WTC11 (cell line): ENCODE data around the gene C16orf74.

Experiments used
- CREM ChIP-seq: sonication (generic); formaldehyde crosslinking; IDR thresholded peaks from 2 replicates; pipeline ENCODE4 v1.8.1; 2022; ENCODE audit warnings: mild to moderate bottlenecking, missing genetic modification reagents, moderate library complexity
- ESRRA ChIP-seq: sonication (generic); formaldehyde crosslinking; IDR thresholded peaks from 2 replicates; pipeline ENCODE4 v1.8.1; 2022; ENCODE audit warnings: mild to moderate bottlenecking, missing genetic modification reagents, borderline replicate concordance
- SP1 ChIP-seq: sonication (generic); formaldehyde crosslinking; conservative IDR thresholded peaks from 2 replicates; pipeline ENCODE4 v1.8.1; 2022; ENCODE audit warnings: missing genetic modification reagents
- ZNF263 ChIP-seq: sonication (generic); formaldehyde crosslinking; IDR thresholded peaks from 2 replicates; pipeline ENCODE4 v1.8.1; 2022; ENCODE audit warnings: low read depth, mild to moderate bottlenecking, moderate library complexity, missing genetic modification reagents
- TF ChIP-seq, protein P1 (sequence below): fragments of 250-450 bp; sonication (Bioruptor Pico); IDR thresholded peaks from 2 replicates; pipeline ENCODE4 v2.1.2; 2022; ENCODE audit warnings: mild to moderate bottlenecking, moderate library complexity
- TF ChIP-seq, protein P2 (sequence below): fragments of 200-600 bp; IDR thresholded peaks from 2 replicates; pipeline ENCODE4 v1.8.0; 2022; ENCODE audit warnings: antibody characterized with exemption
- TF ChIP-seq, protein P3 (sequence below): sonication (generic); formaldehyde crosslinking; IDR thresholded peaks from 2 replicates; pipeline ENCODE4 v1.8.0; 2022; ENCODE audit warnings: mild to moderate bottlenecking, missing genetic modification reagents
- TF ChIP-seq, protein P4 (sequence below): sonication (generic); formaldehyde crosslinking; IDR thresholded peaks from 2 replicates; pipeline ENCODE4 v1.8.0; 2022; ENCODE audit warnings: mild to moderate bottlenecking, missing genetic modification reagents
- TF ChIP-seq, protein P5 (sequence below): sonication (generic); formaldehyde crosslinking; IDR thresholded peaks from 2 replicates; pipeline ENCODE4 v1.8.0; 2022; ENCODE audit warnings: mild to moderate bottlenecking, missing genetic modification reagents

DNA sequence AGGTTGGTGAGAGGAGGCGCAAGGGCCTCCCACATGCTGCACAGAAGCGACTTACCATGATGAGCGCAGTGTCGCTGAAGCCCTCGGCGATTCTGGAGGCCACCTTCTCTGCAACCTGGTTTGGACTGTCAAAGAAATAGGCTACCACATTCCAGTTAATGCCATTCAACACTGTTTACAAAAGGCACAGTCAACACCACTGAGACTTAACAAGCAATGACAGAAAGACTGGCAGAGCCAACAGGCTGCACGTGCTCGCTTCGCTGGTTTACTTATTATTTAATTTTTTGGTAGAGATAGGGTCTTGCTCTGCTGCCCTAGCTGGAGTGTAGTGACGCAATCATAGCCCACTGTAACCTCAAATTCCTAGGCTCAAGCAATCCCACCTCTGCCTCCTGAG lies 30.3 kb upstream of the C16orf74 start:
- TF ChIP-seq, protein P1, sequence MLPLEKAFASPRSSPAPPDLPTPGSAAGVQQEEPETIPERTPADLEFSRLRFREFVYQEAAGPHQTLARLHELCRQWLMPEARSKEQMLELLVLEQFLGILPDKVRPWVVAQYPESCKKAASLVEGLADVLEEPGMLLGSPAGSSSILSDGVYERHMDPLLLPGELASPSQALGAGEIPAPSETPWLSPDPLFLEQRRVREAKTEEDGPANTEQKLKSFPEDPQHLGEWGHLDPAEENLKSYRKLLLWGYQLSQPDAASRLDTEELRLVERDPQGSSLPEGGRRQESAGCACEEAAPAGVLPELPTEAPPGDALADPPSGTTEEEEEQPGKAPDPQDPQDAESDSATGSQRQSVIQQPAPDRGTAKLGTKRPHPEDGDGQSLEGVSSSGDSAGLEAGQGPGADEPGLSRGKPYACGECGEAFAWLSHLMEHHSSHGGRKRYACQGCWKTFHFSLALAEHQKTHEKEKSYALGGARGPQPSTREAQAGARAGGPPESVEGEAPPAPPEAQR: no peak
- TF ChIP-seq ZNF263 (CRISPR knock-in tag) (no peak), ESRRA (no peak), SP1 (no peak), CREM (CRISPR knock-in tag) (no peak)
- TF ChIP-seq, protein P2, sequence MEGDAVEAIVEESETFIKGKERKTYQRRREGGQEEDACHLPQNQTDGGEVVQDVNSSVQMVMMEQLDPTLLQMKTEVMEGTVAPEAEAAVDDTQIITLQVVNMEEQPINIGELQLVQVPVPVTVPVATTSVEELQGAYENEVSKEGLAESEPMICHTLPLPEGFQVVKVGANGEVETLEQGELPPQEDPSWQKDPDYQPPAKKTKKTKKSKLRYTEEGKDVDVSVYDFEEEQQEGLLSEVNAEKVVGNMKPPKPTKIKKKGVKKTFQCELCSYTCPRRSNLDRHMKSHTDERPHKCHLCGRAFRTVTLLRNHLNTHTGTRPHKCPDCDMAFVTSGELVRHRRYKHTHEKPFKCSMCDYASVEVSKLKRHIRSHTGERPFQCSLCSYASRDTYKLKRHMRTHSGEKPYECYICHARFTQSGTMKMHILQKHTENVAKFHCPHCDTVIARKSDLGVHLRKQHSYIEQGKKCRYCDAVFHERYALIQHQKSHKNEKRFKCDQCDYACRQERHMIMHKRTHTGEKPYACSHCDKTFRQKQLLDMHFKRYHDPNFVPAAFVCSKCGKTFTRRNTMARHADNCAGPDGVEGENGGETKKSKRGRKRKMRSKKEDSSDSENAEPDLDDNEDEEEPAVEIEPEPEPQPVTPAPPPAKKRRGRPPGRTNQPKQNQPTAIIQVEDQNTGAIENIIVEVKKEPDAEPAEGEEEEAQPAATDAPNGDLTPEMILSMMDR: no peak
- TF ChIP-seq, protein P3, sequence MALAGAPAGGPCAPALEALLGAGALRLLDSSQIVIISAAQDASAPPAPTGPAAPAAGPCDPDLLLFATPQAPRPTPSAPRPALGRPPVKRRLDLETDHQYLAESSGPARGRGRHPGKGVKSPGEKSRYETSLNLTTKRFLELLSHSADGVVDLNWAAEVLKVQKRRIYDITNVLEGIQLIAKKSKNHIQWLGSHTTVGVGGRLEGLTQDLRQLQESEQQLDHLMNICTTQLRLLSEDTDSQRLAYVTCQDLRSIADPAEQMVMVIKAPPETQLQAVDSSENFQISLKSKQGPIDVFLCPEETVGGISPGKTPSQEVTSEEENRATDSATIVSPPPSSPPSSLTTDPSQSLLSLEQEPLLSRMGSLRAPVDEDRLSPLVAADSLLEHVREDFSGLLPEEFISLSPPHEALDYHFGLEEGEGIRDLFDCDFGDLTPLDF: no peak
- TF ChIP-seq, protein P4, sequence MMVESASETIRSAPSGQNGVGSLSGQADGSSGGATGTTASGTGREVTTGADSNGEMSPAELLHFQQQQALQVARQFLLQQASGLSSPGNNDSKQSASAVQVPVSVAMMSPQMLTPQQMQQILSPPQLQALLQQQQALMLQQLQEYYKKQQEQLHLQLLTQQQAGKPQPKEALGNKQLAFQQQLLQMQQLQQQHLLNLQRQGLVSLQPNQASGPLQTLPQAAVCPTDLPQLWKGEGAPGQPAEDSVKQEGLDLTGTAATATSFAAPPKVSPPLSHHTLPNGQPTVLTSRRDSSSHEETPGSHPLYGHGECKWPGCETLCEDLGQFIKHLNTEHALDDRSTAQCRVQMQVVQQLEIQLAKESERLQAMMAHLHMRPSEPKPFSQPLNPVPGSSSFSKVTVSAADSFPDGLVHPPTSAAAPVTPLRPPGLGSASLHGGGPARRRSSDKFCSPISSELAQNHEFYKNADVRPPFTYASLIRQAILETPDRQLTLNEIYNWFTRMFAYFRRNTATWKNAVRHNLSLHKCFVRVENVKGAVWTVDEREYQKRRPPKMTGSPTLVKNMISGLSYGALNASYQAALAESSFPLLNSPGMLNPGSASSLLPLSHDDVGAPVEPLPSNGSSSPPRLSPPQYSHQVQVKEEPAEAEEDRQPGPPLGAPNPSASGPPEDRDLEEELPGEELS (CRISPR knock-in tag): no peak
- TF ChIP-seq, protein P5, sequence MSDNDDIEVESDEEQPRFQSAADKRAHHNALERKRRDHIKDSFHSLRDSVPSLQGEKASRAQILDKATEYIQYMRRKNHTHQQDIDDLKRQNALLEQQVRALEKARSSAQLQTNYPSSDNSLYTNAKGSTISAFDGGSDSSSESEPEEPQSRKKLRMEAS (CRISPR knock-in tag): no peak
